Stomach (tissue), 9 donors: ENCODE results near the gene KRTAP10-1. TPM values are rescaled to one million over a fixed set of nuclear protein-coding genes. Genes with fewer than 3 reads are reported as not detected.
"Not testable (repeated sequence)": the region's sequence is repeated elsewhere in the genome, so short reads cannot be mapped to it uniquely, and the experiment has no call there.

Experiments
- DNase-seq, 2 donors: peaks; one replicate each; pipeline versions ENCODE4 v3.0.0 to v3.0.0-alpha.2; 2013 to 2019
- H3K27ac ChIP-seq, 5 donors: fragments of 200-600 bp in 4 of 5; sonication (generic) in 4 of 5; one replicate each; pipeline ENCODE4 v1.5.1; 2013 to 2019; ENCODE audit warnings: mild to moderate bottlenecking in 1 of 5, moderate library complexity in 1 of 5
- H3K27me3 ChIP-seq, 3 donors: fragments of 200-600 bp; sonication (generic); one replicate each; pipeline ENCODE4 v1.5.1; 2017 to 2019; ENCODE audit warnings: mixed run types in 1 of 3
- H3K36me3 ChIP-seq, 4 donors: fragments of 200-600 bp; sonication (generic); 1 replicate in 3 of 4; 2 replicates in 1 of 4; pipeline ENCODE4 v1.5.1; 2016 to 2019
- H3K4me1 ChIP-seq, 4 donors: fragments of 200-600 bp; sonication (generic); one replicate each; pipeline ENCODE4 v1.5.1; 2016 to 2019
- H3K4me3 ChIP-seq, 4 donors: fragments of 200-600 bp; sonication (generic) in 3 of 4; one replicate each; pipeline ENCODE4 v1.5.1; 2016 to 2019; ENCODE audit warnings: mild to moderate bottlenecking in 1 of 4
- H3K9me3 ChIP-seq, 4 donors: fragments of 200-600 bp; sonication (generic); one replicate each; pipeline ENCODE4 v1.5.1; 2016 to 2019
- EP300 ChIP-seq: sonication (generic); formaldehyde crosslinking; IDR thresholded peaks from one replicate; pipeline ENCODE4 v1.6.1; 2017; ENCODE audit warnings: antibody characterized with exemption
- POLR2A ChIP-seq, 4 donors: fragments of 450-650 bp; IDR thresholded peaks; one replicate each; pipeline ENCODE4 v1.6.1; 2016; ENCODE audit warnings: antibody characterized with exemption in 4 of 4, control low read depth in 2 of 4, mild to moderate bottlenecking in 1 of 4, moderate library complexity in 1 of 4
- POLR2AphosphoS5 ChIP-seq, 3 donors: sonication (generic); formaldehyde crosslinking; IDR thresholded peaks; one replicate each; pipeline ENCODE4 v1.6.1; 2016; ENCODE audit warnings: antibody characterized with exemption in 3 of 3
- WGBS, 5 donors: extraction: QIAGEN DNeasy Blood & Tissue Kit in 3 of 5; methylation state at CpG; one replicate each; pipeline versions ENCODE4 v1.1.5 to v1.1.7; 2013 to 2018; 5-methylcytosine and 5-hydroxymethylcytosine counted together
- intact Hi-C: fragments of 100-400 bp; cut with DNase I; formaldehyde crosslinking; loops from one replicate; pipeline ENCODE4 v1.15.1; 2023; ENCODE audit warnings: low total_unique reads
- polyA plus RNA-seq, 3 donors: library from polyadenylated mRNA; stranded (reverse); fragments of 200-250 nt; gene quantifications; one replicate each; pipeline ENCODE4 v1.2.3, GENCODE V29; 2013
- total RNA-seq, 5 donors: library from RNA; depleted of rRNA; stranded (reverse); fragments of >200 nt; gene quantifications; one replicate each; pipeline versions ENCODE4 v1.1.0 to v1.2.3, GENCODE V29; 2014 to 2016
- TF ChIP-seq, protein P1 (sequence below), 7 experiments: fragments of 450-650 bp in 4 of 7; fragments of 200-600 bp in 3 of 7; sonication (generic) in 3 of 7; IDR thresholded peaks; one replicate each; pipeline ENCODE4 v1.5.1; 2016 to 2019; ENCODE audit warnings: antibody characterized with exemption in 7 of 7, control low read depth in 2 of 7, mild to moderate bottlenecking in 1 of 7
- donor health status: healthy with polysubstance abuse.
- donor health status: Bipolar disorder and iron deficiency.
- donor health status: healthy.

The KRTAP10-1 gene
- total and polyA plus RNA-seq, 8 donors = not detected

DNA sequence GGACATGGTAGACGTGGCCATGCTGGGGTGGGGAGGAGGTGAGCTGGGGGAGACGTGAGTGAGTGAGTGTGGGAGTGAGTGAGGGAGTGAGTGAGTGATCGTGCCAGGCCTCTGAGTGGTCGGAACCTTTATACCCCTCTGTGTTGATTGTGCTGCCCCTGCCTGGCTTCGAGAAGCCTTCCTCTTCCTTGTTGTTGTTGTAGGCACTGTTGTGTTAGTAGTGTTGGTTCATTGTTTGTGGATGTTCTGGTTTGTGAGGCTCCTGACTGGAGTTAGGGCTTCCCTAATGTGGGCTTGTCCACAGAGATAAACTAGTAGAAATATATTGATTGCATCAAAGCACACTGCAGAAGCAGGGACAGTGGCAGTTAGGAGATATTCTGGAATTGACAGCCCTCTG is 18.7 kb upstream of the KRTAP10-1 start, which contains the start of gene KRTAP10-3:
TSS of gene KRTAP10-3 (minus strand) at position 101 of the 400 bp plus-strand sequence. CDS start at position 21, 80 bp downstream.
- H3K4me1 ChIP-seq = no peaks in the 10 kb centered on the region

DNA sequence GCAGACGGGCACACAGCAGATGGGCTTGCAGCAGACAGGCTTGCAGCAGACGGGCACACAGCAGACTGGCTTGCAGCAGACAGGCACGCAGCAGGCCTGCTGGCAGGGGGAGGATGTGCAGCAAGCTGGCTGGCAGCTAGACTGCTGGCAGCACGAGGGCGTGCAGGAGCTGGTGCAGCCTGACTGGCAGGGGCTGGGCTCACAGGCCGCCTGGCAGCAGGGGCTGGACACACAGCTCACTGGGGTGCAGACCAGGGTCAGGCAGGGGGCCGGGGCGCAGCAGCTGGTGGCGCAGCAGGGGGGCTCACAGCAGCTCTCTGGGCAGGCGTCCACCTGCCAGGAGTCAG is 18.3 kb upstream of the KRTAP10-1 start:
- H3K9me3 ChIP-seq, H3K27ac ChIP-seq, H3K36me3 ChIP-seq, H3K4me1 ChIP-seq, H3K4me3 ChIP-seq, DNase-seq, intact Hi-C loops: not testable (repeated sequence)
- whole genome bisulfite sequencing, 5 donors = 65 to 80% (median 72%) methylated on average over 8 to 10 of the region's 10 CpGs
- peaks cover 0 to 37% (median 20%) of the 10 kb centered on the region in 3 donors for H3K27me3 ChIP-seq

More for the DNA sequence above, 18.7 kb upstream of the KRTAP10-1 start, which contains the start of gene KRTAP10-3:
- H3K9me3 ChIP-seq = peaks cover 0 to 6% (median under 1%) of the 10 kb centered on the region in 4 donors
- WGBS, 5 donors = 63 to 74% (median 70%) methylated on average over 5 of the region's 5 CpGs
- peaks cover 0 to 37% (median 20%) of the 10 kb centered on the region in 3 donors for H3K27me3 ChIP-seq
- no peak within 1 kb of the TSS for H3K4me3 ChIP-seq
- no peaks in the 10 kb centered on the region for H3K36me3 ChIP-seq
- intact Hi-C loops = no loop called here
- no peak for DNase-seq
- H3K27ac ChIP-seq = no peak within 1 kb of the TSS
- TF ChIP-seq, protein P1, sequence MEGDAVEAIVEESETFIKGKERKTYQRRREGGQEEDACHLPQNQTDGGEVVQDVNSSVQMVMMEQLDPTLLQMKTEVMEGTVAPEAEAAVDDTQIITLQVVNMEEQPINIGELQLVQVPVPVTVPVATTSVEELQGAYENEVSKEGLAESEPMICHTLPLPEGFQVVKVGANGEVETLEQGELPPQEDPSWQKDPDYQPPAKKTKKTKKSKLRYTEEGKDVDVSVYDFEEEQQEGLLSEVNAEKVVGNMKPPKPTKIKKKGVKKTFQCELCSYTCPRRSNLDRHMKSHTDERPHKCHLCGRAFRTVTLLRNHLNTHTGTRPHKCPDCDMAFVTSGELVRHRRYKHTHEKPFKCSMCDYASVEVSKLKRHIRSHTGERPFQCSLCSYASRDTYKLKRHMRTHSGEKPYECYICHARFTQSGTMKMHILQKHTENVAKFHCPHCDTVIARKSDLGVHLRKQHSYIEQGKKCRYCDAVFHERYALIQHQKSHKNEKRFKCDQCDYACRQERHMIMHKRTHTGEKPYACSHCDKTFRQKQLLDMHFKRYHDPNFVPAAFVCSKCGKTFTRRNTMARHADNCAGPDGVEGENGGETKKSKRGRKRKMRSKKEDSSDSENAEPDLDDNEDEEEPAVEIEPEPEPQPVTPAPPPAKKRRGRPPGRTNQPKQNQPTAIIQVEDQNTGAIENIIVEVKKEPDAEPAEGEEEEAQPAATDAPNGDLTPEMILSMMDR (IDR thresholded peaks at IDR 0.05) = no peak
- TF ChIP-seq POLR2A (IDR thresholded peaks at IDR 0.05) (no peak), EP300 (no peak), POLR2AphosphoS5 (IDR thresholded peaks at IDR 0.05) (no peak)

DNA sequence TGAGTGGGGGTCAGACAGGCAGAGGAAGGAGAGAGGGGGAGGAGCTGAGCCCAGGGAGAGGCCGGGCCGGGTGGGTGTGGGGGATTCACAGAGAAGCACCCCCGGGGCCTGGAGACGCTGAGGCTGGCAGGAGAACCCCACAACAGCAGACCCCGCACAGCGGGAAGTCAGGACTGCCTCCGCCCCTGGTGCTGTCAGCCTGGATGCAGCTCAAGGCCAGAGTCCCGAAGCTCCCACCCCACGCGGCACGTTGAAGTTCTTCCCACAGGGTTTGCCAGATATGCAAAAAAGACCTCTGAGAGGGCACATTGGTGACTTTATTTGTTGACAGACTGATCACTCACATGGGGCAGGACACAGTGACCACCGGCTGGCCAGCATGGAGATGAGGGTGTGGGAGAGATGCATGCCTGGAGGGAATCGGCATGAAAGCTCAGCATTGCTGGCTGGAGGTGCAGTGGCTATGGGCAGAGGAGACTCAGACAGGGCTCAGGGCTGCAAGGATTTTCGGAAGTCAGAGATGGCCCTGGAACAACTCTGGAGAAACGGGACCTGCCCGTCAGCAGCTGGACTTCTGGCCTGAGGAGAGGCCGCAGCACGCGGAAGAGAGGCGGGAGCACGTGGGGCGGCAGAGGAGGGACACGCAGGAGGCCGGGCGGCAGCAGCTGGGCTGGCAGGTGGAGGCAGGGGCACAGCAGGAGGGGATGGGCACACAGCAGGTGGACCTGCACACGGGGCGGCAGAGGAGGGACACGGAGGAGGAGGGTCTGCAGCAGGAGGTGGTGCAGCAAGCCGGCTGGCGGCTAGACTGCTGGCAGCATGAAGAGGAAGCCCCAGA is 17.7 kb upstream of the KRTAP10-1 start:
- no peak overlapping the region for H3K27ac ChIP-seq
- H3K27me3 ChIP-seq = peaks cover 0 to 37% (median 20%) of the 10 kb centered on the region in 3 donors
- no peak overlapping the region for H3K4me3 ChIP-seq
- no peak for TF ChIP-seq POLR2AphosphoS5 (IDR thresholded peaks at IDR 0.05)
- no peak for TF ChIP-seq EP300
- TF ChIP-seq POLR2A (IDR thresholded peaks at IDR 0.05) = no peak
- TF ChIP-seq, protein P1 (IDR thresholded peaks at IDR 0.05) = no peak
- H3K4me1 ChIP-seq = no peaks in the 10 kb centered on the region
- peaks cover 0 to 6% (median 0%) of the 10 kb centered on the region in 4 donors for H3K9me3 ChIP-seq
- H3K36me3 ChIP-seq = no peaks in the 10 kb centered on the region
- intact Hi-C loops = no loop called here
- DNase-seq = peak in 1 of 2 donors; percentile 24
- WGBS, 5 donors = 44 to 55% (median 49%) methylated on average over 26 to 30 of the region's 30 CpGs

DNA sequence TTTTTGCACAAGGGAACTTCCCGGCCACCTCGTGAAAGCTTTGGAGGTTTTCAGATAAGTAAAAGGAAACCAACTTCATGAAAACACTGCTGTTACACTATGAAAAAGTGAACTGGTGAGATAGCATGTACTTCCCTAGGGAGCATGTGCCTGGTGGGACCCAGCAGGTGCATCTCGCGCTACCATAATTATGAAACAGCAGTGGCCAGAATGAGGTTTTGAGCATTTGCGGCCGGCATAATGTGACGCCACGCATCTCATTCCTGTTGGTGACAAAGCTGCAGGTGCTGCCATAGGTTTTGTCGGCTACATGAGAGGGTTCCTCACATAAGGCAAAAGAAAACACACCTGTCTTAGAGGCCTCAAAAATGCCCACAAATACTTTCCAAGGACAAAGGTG is 16.9 kb upstream of the KRTAP10-1 start:
- Histone ChIP-seq H3K4me1 (no peaks in the 10 kb centered on the region), H3K27me3 (peaks cover 0 to 45% (median 20%) of the 10 kb centered on the region in 3 donors), H3K36me3 (no peaks in the 10 kb centered on the region), H3K4me3 (no peak overlapping the region), H3K27ac (no peak overlapping the region), H3K9me3 (peaks cover 0 to 6% (median 0%) of the 10 kb centered on the region in 4 donors)
- DNase-seq = no peak
- WGBS, 5 donors = 65 to 77% (median 70%) methylated on average over 9 of the region's 9 CpGs
- TF ChIP-seq EP300 (no peak), POLR2A (IDR thresholded peaks at IDR 0.05) (no peak), POLR2AphosphoS5 (IDR thresholded peaks at IDR 0.05) (no peak)
- TF ChIP-seq, protein P1 (IDR thresholded peaks at IDR 0.05) = no peak
- intact Hi-C loops = no loop called here
